Uterus (tissue), 4 donors: Measurements from ENCODE around the gene ASTN2. TPM values are rescaled to one million over a fixed set of nuclear protein-coding genes. Genes with fewer than 3 reads are reported as not detected.

ENCODE experiments used
- DNase-seq, 2 donors: peaks; one replicate each; pipeline ENCODE4 v3.0.0-alpha.2; 2019 to 2020
- H3K27ac ChIP-seq, 2 donors: fragments of 200-600 bp; sonication (generic); 1 replicate in 1 of 2; 2 replicates in 1 of 2; pipeline ENCODE4 v1.5.1; 2016 to 2018
- H3K27me3 ChIP-seq, 2 donors: fragments of 200-600 bp; sonication (generic); one replicate each; pipeline ENCODE4 v1.5.1; 2018 to 2019; ENCODE audit warnings: control low read depth in 1 of 2
- H3K36me3 ChIP-seq, 2 donors: fragments of 200-600 bp; sonication (generic); one replicate each; pipeline ENCODE4 v1.5.1; 2019; ENCODE audit warnings: control low read depth in 1 of 2
- H3K4me1 ChIP-seq, 2 donors: fragments of 200-600 bp; sonication (generic); one replicate each; pipeline ENCODE4 v1.5.1; 2018 to 2019; ENCODE audit warnings: control low read depth in 1 of 2
- H3K4me3 ChIP-seq, 2 donors: fragments of 200-600 bp; sonication (generic); 1 replicate in 1 of 2; 2 replicates in 1 of 2; pipeline ENCODE4 v1.5.1; 2018 to 2019; ENCODE audit warnings: mild to moderate bottlenecking in 1 of 2
- H3K9me3 ChIP-seq, 2 donors: fragments of 200-600 bp; sonication (generic); one replicate each; pipeline ENCODE4 v1.5.1; 2019; ENCODE audit warnings: control low read depth in 1 of 2
- CTCF ChIP-seq, 4 experiments: fragments of 200-600 bp in 2 of 4; fragments of 450-650 bp in 2 of 4; sonication (generic) in 2 of 4; IDR thresholded peaks; one replicate each; pipeline ENCODE4 v1.5.1; 2016 to 2019; ENCODE audit warnings: antibody characterized with exemption in 4 of 4, mild to moderate bottlenecking in 2 of 4, moderate library complexity in 1 of 4
- POLR2A ChIP-seq, 2 donors: fragments of 450-650 bp; IDR thresholded peaks; one replicate each; pipeline ENCODE4 v1.6.1; 2016; ENCODE audit warnings: antibody characterized with exemption in 2 of 2, mild to moderate bottlenecking in 1 of 2, moderate library complexity in 1 of 2
- intact Hi-C: fragments of 100-400 bp; cut with DNase I; formaldehyde crosslinking; loops from one replicate; pipeline ENCODE4 v1.15.1; 2023; ENCODE audit warnings: low total_unique reads
- total RNA-seq, 4 donors: library from RNA; depleted of rRNA in 3 of 4; stranded (reverse); fragments of >200 nt in 3 of 4; gene quantifications; one replicate each; pipeline versions ENCODE4 v1.1.0 to v1.2.4, GENCODE V29; 2014 to 2023
- donor health status: DM: yes; HTN: yes; CAD: no.

The ASTN2 gene
- 1 to 10 TPM; 1.8 to 8.6 (median 6.7) TPM for total RNA-seq

- Histone ChIP-seq H3K27ac (no peak within 1 kb of the TSS), H3K4me1 (no peaks in the 10 kb centered on the region), H3K27me3 (peaks cover 0 to 23% of the 10 kb centered on the region in 2 donors), H3K4me3 (peak within 1 kb of the TSS; percentile 2 to 7), H3K9me3 (no peaks in the 10 kb centered on the region), H3K36me3 (no peaks in the 10 kb centered on the region)
- TF ChIP-seq CTCF (IDR thresholded peaks at IDR 0.05) (no peak), POLR2A (IDR thresholded peaks at IDR 0.05) (no peak)
- intact Hi-C loops: no loop called here
- no peak for DNase-seq
Measured at GRCh38 chr9:117414906-117415331, at the start of gene ASTN2. Gene ASTN2, minus strand, starts transcription at chr9:117415057. Its CDS starts 119 bp downstream, at chr9:117414938.

GRCh38 chr9:117462861-117463260 lies 48.0 kb upstream of the ASTN2 start:
- H3K4me1 ChIP-seq: no peaks in the 10 kb centered on the region
- H3K9me3 ChIP-seq: no peaks in the 10 kb centered on the region
- H3K36me3 ChIP-seq: no peaks in the 10 kb centered on the region
- H3K27ac ChIP-seq: no peak overlapping the region
- no peak for TF ChIP-seq CTCF (IDR thresholded peaks at IDR 0.05)
- TF ChIP-seq POLR2A (IDR thresholded peaks at IDR 0.05): no peak
- no peak for DNase-seq
- H3K27me3 ChIP-seq: no peaks in the 10 kb centered on the region
- intact Hi-C loops: no loop called here
- no peak overlapping the region for H3K4me3 ChIP-seq

DNA sequence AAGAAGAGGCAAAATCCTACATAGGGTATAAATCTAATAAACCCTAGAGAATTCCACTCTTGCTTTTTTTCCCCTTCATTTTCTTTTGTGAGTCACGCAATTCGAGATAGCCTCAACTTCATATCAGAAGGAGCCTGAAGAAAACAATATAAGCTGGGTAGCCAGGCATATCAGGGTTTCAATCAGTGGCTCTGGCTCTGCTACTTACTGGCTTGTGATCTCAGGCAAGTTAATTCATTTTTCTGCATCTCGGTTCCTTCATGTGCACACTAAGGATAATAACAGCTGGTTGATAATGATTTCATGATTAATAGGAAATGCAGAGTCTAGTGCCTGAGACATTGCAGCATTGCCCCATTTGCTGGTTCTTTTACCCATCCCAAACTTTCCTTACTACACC lies 46.5 kb upstream of the ASTN2 start:
- Histone ChIP-seq H3K9me3 (no peaks in the 10 kb centered on the region), H3K4me1 (no peaks in the 10 kb centered on the region), H3K36me3 (no peaks in the 10 kb centered on the region), H3K27me3 (no peaks in the 10 kb centered on the region), H3K4me3 (no peak overlapping the region), H3K27ac (no peak overlapping the region)
- no peak for DNase-seq
- intact Hi-C loops: no loop called here
- no peak for TF ChIP-seq CTCF (IDR thresholded peaks at IDR 0.05)
- no peak for TF ChIP-seq POLR2A (IDR thresholded peaks at IDR 0.05)

- Histone ChIP-seq H3K36me3 (no peaks in the 10 kb centered on the region), H3K4me1 (no peaks in the 10 kb centered on the region), H3K4me3 (no peak overlapping the region), H3K27me3 (no peaks in the 10 kb centered on the region), H3K9me3 (no peaks in the 10 kb centered on the region), H3K27ac (no peak overlapping the region)
- TF ChIP-seq CTCF (IDR thresholded peaks at IDR 0.05) (no peak), POLR2A (IDR thresholded peaks at IDR 0.05) (no peak)
- DNase-seq: no peak
- intact Hi-C loops: no loop called here
Measured at GRCh38 chr9:117460743-117461142, 45.9 kb upstream of the ASTN2 start.

DNA sequence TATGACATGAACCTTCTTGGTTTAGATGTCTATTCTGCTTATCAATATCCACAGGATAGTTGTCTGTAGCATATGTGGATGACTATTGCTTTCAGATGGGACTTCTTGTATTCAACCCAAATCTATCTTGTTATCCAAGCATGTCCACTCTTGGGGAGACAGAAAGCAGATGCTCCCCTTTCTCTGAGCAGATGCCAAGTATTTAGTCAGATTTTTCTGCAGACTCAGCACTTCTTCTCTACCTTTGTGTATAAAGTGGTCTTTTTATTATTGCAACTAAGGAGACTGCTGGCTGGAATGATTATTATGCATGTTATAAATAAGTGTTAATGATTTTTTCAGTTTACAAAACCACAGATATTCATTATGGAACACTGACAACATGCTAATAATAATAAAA lies 45.1 kb upstream of the ASTN2 start:
- TF ChIP-seq CTCF (IDR thresholded peaks at IDR 0.05) (no peak), POLR2A (IDR thresholded peaks at IDR 0.05) (no peak)
- intact Hi-C loops: no loop called here
- no peaks in the 10 kb centered on the region for H3K36me3 ChIP-seq
- no peaks in the 10 kb centered on the region for H3K9me3 ChIP-seq
- H3K4me3 ChIP-seq: no peak overlapping the region
- no peak overlapping the region for H3K27ac ChIP-seq
- H3K4me1 ChIP-seq: no peaks in the 10 kb centered on the region
- no peaks in the 10 kb centered on the region for H3K27me3 ChIP-seq
- DNase-seq: no peak
